ENCODE measurements around the gene DDX1. TPM values are rescaled to one million over a fixed set of nuclear protein-coding genes. Genes with fewer than 3 reads are reported as not detected.
A peak's percentile ranks its signal among the peaks of the same experiment; 100 is the strongest.
"Not testable (repeated sequence)": the region's sequence is repeated elsewhere in the genome, so short reads cannot be mapped to it uniquely, and the experiment has no call there.

The DDX1 gene
- 70.7 and 75.9 TPM in 2 replicates for total RNA-seq (2014; rRNA removed; shearing (Covaris generic))

GRCh38 chr2:15591692-15592463 lies at the start of gene DDX1:
Gene DDX1, plus strand, starts transcription at chr2:15591868. Its CDS starts 66 bp downstream, at chr2:15591934.
- Histone ChIP-seq H3K27me3 (ENCODE audit: control insufficient read depth, insufficient read depth, low read length) (no peaks in the 10 kb centered on the region), H3K36me3 (replicated peaks; ENCODE audit: control insufficient read depth, insufficient read depth, low read length) (peaks cover 7% of the 10 kb centered on the region), H3K4me3 (ENCODE audit: insufficient read depth, low read depth, low read length) (peak within 1 kb of the TSS; percentile 90)
- DNase-seq, result peak; percentile 92

GRCh38 chr2:15542269-15542668 lies 49.4 kb upstream of the DDX1 start:
- H3K4me3 ChIP-seq (ENCODE audit: insufficient read depth, low read depth, low read length); DNase-seq; H3K27me3 ChIP-seq (ENCODE audit: control insufficient read depth, insufficient read depth, low read length); H3K36me3 ChIP-seq (replicated peaks; ENCODE audit: control insufficient read depth, insufficient read depth, low read length): not testable (repeated sequence)

DNA sequence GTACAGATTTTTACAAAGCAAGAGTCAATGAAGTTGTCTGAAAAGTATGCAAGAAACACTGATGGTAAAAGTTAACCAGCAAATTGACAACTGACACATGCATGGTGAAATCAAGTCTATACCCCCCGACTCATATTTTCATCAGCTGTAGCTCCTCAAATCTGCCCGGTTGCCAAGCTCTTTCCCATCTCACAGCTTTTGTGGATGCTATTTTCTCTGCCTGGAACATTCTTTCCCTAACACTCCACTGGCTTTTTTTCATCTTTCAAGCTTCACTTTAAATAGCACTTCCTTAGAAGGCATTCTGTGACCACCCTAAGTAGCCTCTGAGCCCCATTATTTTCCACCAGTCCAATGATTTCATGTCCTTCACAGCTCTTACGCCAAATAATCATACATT lies 48.6 kb upstream of the DDX1 start:
- Histone ChIP-seq H3K4me3 (ENCODE audit: insufficient read depth, low read depth, low read length) (no peak overlapping the region), H3K27me3 (ENCODE audit: control insufficient read depth, insufficient read depth, low read length) (no peaks in the 10 kb centered on the region), H3K36me3 (replicated peaks; ENCODE audit: control insufficient read depth, insufficient read depth, low read length) (no peaks in the 10 kb centered on the region)
- DNase-seq, result no peak

DNA sequence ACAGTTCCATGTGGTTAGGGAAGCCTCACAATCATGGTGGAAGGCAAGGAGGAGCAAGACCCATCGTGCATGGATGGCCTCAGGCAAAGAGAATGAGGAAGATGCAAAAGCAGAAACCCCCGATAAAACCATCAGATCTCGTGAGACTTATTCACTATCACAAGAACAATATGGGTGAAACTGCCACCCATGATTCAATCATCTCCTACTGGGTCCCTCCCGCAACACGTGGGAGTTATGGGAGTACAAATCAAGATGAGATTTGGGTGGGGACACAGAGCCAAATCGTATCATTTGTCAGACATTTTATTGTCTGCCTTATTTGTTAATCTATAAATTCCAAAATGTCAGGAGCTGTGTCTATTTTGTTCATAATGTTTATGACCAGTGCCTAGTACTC lies 48.1 kb upstream of the DDX1 start:
- DNase-seq, result no peak
- Histone ChIP-seq H3K27me3 (ENCODE audit: control insufficient read depth, insufficient read depth, low read length) (no peaks in the 10 kb centered on the region), H3K4me3 (ENCODE audit: insufficient read depth, low read depth, low read length) (no peak overlapping the region), H3K36me3 (replicated peaks; ENCODE audit: control insufficient read depth, insufficient read depth, low read length) (no peaks in the 10 kb centered on the region)

DNA sequence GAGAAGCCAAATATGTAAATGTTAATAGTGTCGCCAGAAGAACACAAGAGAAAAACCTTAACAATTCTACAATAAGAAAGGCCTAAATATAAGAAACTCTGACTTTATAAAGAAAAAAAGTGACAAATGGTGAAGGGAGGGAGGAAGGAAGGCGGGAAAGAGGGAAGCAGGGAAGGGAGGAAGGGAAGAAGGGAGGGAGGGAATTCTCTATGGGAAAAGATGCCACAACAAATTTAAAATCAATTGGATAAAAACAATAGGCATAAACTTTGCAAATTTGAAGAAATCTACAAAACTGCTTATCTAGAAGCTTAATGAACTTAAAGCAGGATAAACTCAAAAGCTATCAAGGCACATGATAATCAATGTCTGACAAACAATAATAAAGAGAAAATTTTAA lies 47.4 kb upstream of the DDX1 start:
- Histone ChIP-seq H3K4me3 (ENCODE audit: insufficient read depth, low read depth, low read length) (no peak overlapping the region), H3K36me3 (replicated peaks; ENCODE audit: control insufficient read depth, insufficient read depth, low read length) (no peaks in the 10 kb centered on the region), H3K27me3 (ENCODE audit: control insufficient read depth, insufficient read depth, low read length) (no peaks in the 10 kb centered on the region)
- no peak for DNase-seq

DNA sequence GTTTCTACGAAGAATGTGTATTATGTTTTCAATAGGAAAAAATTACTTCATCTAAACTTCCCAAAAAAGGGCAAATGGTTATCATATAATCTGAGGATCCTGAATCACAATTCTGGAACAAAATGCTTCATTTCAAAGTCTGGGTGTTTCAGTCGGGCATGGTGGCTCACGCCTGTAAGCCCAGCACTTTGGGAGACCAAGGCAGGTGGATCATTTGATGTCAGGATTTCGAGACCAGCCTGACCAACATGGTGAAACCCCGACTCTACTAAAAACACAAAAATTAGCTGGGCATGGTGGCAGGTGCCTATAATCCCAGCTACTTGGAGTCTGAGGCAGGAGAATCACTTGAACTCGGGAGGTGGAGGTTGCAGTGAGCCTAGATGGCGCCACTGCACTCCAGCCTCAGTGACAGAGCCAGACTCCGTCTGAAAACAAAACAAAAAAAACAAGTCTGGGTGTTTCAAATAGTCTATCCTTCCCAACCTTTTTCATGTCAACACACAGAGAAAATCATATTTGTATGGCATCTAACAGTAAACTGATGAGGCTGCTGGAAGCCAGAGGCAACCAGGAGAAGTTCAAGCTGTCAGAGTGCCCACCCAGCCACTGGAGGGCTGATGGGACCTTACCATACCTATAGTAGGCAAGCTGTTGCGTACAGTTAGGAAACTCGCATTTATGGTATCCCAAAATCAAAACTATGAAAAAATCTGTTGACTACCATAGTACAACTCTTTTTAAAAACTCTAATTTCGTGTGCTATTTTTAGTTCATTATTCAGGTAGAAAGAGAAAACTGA lies 45.2 kb upstream of the DDX1 start:
- H3K4me3 ChIP-seq (ENCODE audit: insufficient read depth, low read depth, low read length), result no peak overlapping the region
- H3K27me3 ChIP-seq (ENCODE audit: control insufficient read depth, insufficient read depth, low read length), result no peaks in the 10 kb centered on the region
- no peak for DNase-seq
- no peaks in the 10 kb centered on the region for H3K36me3 ChIP-seq (replicated peaks; ENCODE audit: control insufficient read depth, insufficient read depth, low read length)

GRCh38 chr2:15547115-15547876 lies 44.4 kb upstream of the DDX1 start:
- no peaks in the 10 kb centered on the region for H3K36me3 ChIP-seq (replicated peaks; ENCODE audit: control insufficient read depth, insufficient read depth, low read length)
- no peaks in the 10 kb centered on the region for H3K27me3 ChIP-seq (ENCODE audit: control insufficient read depth, insufficient read depth, low read length)
- no peak overlapping the region for H3K4me3 ChIP-seq (ENCODE audit: insufficient read depth, low read depth, low read length)
- DNase-seq, result no peak

- DNase-seq, result no peak
- no peaks in the 10 kb centered on the region for H3K27me3 ChIP-seq (ENCODE audit: control insufficient read depth, insufficient read depth, low read length)
- H3K36me3 ChIP-seq (replicated peaks; ENCODE audit: control insufficient read depth, insufficient read depth, low read length), result no peaks in the 10 kb centered on the region
- H3K4me3 ChIP-seq (ENCODE audit: insufficient read depth, low read depth, low read length), result no peak overlapping the region
Measured at GRCh38 chr2:15548974-15549373, 42.7 kb upstream of the DDX1 start.

GRCh38 chr2:15553519-15553918 lies 38.1 kb upstream of the DDX1 start:
- Histone ChIP-seq H3K27me3 (ENCODE audit: control insufficient read depth, insufficient read depth, low read length) (no peaks in the 10 kb centered on the region), H3K36me3 (replicated peaks; ENCODE audit: control insufficient read depth, insufficient read depth, low read length) (no peaks in the 10 kb centered on the region), H3K4me3 (ENCODE audit: insufficient read depth, low read depth, low read length) (no peak overlapping the region)
- no peak for DNase-seq

- DNase-seq, result no peak
- Histone ChIP-seq H3K36me3 (replicated peaks; ENCODE audit: control insufficient read depth, insufficient read depth, low read length) (no peaks in the 10 kb centered on the region), H3K4me3 (ENCODE audit: insufficient read depth, low read depth, low read length) (no peak overlapping the region), H3K27me3 (ENCODE audit: control insufficient read depth, insufficient read depth, low read length) (no peaks in the 10 kb centered on the region)
Measured at GRCh38 chr2:15553951-15554350, 37.7 kb upstream of the DDX1 start.

- no peak overlapping the region for H3K4me3 ChIP-seq (ENCODE audit: insufficient read depth, low read depth, low read length)
- no peaks in the 10 kb centered on the region for H3K27me3 ChIP-seq (ENCODE audit: control insufficient read depth, insufficient read depth, low read length)
- DNase-seq, result no peak
- no peaks in the 10 kb centered on the region for H3K36me3 ChIP-seq (replicated peaks; ENCODE audit: control insufficient read depth, insufficient read depth, low read length)
Measured at GRCh38 chr2:15554525-15555218, 37.0 kb upstream of the DDX1 start.

DNA sequence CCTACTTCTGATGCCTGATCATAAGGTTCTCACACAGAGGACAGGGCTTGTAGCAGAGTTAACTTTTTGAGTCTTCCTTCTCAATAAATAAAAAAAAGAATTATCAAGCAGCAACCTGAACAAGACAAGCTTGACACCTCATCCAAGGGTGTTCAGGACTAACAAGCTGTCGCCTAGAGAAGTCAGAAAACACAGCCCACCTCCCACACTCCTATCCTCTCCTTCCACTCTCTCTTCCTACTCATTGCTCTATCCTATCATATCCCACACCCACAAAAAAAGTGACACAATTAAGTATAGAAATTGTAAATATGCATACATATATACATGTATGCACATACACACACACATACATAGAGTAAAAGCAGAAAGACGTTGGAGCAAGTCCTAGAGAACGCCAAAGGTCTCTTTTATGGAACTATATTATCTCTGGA lies 35.9 kb upstream of the DDX1 start:
- no peaks in the 10 kb centered on the region for H3K36me3 ChIP-seq (replicated peaks; ENCODE audit: control insufficient read depth, insufficient read depth, low read length)
- DNase-seq, result no peak
- H3K27me3 ChIP-seq (ENCODE audit: control insufficient read depth, insufficient read depth, low read length), result no peaks in the 10 kb centered on the region; the same call in 1 of the 2 replicates
- no peak overlapping the region for H3K4me3 ChIP-seq (ENCODE audit: insufficient read depth, low read depth, low read length)

GRCh38 chr2:15556311-15556930 lies 35.2 kb upstream of the DDX1 start:
- Histone ChIP-seq H3K36me3 (replicated peaks; ENCODE audit: control insufficient read depth, insufficient read depth, low read length) (no peaks in the 10 kb centered on the region), H3K27me3 (ENCODE audit: control insufficient read depth, insufficient read depth, low read length) (no peaks in the 10 kb centered on the region; the same call in 1 of the 2 replicates), H3K4me3 (ENCODE audit: insufficient read depth, low read depth, low read length) (no peak overlapping the region)
- DNase-seq, result no peak

GRCh38 chr2:15557887-15558311 lies 33.8 kb upstream of the DDX1 start:
- Histone ChIP-seq H3K27me3 (ENCODE audit: control insufficient read depth, insufficient read depth, low read length) (no peaks in the 10 kb centered on the region; the same call in 1 of the 2 replicates), H3K4me3 (ENCODE audit: insufficient read depth, low read depth, low read length) (no peak overlapping the region), H3K36me3 (replicated peaks; ENCODE audit: control insufficient read depth, insufficient read depth, low read length) (no peaks in the 10 kb centered on the region)
- no peak for DNase-seq

Measured in H7 (cell line).